ENCODE results near the gene NRG4.
"Not testable (repeated sequence)": the region's sequence is repeated elsewhere in the genome, so short reads cannot be mapped to it uniquely, and the experiment has no call there.

Gene NRG4

DNA sequence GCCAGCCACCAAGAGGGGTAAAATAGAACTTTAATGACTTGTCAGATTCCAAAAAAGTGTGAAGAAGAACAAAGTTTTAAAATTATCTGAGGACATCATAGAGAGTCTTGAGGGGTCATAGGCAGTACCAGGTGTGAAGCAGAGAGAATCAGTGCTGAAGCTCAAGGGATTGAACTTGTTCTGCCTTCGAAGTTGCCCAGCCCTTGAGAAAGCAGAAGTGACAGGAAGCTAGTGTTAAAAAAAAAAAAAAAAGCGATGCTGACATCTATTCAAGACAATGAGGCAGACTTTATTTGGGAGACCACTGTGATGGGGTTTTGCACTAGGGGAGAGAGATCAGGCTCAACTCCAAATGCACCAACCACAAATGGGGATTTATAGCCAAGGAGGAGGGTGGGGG, 86.8 kb downstream of the NRG4 start:
- no peak for DNase-seq

DNA sequence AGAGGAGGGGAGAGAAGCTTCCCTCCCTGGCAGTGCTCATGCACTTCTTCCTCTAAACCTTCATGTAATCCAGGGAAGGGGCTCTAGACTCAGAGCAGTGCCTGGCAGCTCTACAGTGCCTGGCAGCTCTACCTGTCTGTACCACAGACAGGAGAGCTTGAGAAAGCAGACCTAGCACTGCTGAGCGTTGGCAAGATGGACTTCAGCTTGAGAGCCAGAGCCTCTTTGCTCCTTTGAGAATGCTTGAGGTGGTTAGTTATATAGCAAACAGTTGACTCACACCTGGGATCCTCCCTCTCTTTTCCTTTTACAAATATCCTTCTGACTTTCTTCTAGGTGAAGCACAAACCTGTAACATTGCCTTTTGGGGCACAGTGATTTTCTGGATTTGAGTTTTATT, 87.6 kb downstream of the NRG4 start:
- DNase-seq, result no peak

DNA sequence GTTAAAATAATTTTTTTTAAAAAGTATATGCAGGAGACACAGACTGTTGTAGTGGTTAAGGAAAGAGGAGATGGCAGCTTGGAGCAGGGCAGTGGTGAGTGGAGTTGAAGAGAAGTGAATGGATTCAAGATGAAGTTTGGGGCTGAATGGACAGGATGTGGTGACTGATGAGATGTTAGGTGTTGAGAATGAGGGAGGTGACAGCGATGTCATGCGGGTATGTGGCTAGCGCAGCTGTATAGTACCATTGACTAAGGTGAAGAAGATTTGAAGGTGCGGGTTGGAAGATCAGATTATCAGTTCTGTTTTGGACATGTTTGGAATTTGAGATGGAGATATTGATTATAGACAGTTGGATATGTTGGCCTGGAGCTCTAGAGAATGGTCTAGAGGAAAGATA, 88.5 kb downstream of the NRG4 start:
- no peak for DNase-seq

DNA sequence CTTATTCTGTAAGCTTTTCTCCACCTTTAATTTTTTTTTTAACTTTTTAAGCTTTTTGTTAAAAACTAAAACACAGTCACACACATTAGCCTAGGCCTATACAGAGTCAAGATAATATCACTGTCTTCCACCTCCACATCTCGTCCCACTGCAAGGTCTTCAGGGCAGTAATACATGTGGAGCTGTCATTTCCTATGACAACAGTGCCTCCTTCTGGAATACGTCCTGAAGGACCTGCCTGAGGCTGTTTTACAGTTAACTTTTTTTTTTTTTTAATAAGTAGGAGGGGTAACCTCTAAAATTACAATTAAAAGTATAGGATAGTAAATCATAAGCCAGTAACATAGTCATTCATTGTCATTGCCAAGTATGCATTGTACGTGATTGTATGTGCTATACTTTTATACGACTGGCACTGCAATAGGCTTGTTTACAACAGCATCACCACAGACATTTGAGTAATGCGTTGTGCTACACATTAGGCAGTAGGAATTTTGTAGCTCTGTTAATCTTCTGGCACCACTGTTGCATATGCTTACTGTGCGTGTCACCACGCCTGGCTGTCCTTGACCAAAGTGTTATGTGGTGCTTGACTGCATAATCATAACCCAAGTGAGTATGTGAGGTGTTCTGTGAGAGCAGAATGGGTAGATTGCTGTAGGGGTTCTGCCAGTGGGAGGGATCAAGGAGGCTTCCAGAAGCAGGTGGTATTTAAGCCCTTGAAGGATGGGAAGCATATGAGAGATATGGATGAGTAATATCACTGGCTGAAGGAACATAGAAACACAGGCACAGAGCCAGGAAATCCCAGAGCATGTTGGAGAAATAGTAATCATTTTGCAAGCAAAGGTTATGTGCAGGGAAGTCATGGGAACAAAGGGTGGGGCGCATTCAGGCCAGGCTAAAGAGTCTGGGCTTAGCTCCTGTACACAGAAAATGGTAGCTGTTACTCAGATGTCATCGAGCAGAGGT, 90.2 kb downstream of the NRG4 start:
- DNase-seq, result no peak

DNA sequence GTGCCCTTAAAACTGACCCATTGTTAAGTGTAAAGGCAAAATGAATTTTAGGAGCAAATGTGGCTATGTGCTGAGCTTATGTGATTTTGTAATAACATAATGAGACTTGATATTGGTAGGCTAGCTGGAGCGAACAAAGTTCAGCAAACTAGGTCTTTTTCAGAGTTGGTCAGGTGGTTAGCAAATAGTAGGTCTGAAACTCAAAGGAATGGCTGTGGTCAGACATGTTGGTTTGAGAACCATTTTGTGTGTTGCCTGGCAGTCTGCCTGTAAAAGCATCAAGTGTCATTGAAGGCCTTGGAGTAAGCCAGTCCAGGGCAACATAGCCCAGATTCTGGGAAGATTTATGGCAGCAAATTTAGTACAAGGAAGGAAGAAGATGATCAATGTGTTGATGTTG, 92.1 kb downstream of the NRG4 start:
- no peak for DNase-seq

DNA sequence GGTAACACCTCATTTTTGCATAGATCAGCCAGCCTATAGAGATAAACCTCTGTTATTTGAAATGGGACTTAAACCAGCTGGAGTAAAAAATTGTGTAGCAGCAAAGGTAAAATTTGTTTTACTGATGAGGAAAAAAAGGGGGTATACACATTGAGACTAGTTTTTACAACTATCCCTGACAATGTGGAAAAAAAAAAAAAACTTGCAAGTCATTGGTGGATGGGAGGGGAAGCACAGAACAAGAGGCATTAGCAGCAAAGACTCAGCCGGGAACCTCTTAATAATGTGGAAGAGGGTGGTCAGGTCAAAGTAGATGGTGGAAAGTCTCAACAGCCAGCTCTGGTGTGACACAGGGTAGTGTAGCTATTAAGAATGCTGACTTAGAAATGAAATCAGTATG, 94.1 kb downstream of the NRG4 start:
- no peak for DNase-seq

DNA sequence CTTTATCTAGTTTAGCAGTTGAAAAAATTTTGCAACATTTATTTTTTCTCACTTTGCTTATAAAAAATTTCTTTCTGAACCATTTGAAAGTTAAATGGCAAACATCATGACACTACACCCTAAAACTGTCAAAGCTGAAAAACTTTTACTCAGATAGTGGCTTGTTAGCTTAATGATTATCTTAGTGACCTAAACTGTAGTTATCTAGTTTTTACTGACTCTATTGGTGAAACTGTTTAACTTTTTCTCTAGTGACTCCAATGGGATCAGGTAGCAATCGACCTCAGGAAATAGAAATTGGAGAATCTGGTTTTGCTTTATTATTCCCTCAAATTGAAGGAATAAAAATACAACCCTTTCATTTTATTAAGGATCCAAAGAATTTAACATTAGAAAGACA, 95.2 kb downstream of the NRG4 start:
- DNase-seq, result no peak

DNA sequence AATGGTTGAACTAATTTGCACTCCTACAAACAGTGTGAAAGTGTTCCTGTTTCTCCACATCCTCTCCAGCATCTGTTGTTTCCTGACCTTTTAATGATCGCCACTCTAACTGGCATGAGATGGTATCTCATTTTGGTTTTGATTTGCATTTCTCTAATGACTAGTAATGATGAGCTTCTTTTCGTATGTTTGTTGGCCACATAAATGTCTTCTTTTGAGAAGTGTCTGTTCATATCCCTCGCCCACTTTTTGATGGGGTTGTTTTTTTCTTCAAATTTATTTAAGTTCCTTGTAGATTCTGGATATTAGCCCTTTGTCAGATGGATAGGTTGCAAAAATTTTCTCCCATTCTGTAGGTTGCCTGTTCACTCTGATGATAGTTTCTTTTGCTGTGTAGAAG, 101.9 kb downstream of the NRG4 start:
- not testable (repeated sequence) for DNase-seq

DNA sequence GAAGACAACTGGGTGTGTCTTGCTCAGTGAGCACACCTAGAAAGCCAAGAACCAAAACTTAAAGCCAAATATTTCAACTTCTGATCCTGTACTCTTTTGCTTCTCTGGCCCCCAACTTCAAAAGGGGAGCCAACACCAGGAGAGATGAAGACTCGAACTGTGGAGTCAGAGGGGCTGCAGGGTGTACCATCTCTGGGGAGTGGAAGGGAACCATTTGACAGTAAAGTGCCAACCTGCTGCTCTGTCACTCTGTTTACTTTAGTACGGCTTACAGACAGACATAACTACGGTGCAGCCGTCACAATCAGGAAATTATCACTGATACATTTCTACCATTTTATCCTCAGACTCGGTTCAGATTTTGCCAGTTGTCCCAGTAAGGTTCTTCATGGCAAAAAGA, 107.0 kb downstream of the NRG4 start:
- DNase-seq, result no peak

DNA sequence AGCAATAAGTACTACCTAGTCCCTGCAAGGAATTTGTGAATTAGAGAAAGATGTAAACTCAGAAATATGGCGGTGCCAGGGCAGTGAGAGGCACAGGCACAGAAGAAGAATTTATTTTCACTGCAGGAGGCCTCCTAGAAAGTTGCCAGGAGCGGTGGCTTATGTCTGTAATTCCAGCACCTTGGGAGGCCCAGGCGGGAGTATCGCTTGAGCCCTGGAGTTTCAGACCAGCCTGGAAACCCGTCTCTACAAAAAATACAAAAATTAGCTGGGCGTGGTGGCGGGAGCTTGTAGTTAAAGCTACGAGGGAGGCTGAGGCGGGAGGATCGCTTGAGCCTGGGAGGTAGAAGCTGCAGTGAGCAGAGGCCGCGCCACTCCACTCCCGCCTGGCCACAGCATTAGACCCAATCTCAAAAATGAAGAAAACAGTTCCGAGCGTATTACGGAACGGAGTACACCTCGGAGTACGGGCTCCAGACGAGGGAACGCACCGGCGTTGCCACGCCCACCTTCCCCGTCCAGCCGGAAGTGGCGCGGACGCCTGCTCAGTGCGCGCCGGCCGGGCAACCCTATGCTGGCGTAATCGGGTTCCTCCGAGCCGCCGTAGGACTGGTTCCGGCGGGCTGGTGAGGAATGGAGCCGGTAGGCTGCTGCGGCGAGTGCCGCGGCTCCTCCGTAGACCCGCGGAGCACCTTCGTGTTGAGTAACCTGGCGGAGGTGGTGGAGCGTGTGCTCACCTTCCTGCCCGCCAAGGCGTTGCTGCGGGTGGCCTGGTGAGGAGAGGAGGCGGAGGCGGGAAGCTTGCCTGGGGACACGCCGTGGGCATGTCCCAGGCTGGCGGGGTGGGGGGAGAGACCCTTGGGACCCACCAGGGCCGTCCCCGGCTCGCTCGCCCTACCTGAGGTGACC, 108.6 kb downstream of the NRG4 start, which contains the start of gene FBXO22:
TSS of gene FBXO22 (plus strand) at position 548 of the 909 bp plus-strand sequence. CDS start at position 634, 86 bp downstream.
- DNase-seq, result peak; percentile 92

DNA sequence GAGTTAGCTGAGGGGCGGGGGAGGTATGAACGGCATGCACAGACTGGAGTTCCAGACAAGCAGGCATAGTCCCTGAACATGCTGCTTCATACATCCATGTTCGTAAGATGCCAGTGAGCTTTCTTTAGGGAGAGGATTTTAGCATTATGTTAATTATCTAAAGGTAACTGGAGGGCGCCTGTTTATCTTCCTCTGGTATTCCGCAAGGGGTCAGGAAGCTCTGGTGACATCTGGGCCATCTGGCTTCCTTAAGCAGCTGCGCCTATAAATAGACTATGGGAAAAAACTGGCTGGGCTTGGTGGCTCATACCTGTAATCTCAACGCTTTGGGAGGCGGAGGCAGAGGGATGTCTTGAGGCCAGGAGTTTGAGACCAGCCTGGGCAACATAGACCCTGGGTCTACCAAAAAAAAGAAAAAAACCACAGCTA, 110.1 kb downstream of the NRG4 start:
- DNase-seq, result no peak

DNA sequence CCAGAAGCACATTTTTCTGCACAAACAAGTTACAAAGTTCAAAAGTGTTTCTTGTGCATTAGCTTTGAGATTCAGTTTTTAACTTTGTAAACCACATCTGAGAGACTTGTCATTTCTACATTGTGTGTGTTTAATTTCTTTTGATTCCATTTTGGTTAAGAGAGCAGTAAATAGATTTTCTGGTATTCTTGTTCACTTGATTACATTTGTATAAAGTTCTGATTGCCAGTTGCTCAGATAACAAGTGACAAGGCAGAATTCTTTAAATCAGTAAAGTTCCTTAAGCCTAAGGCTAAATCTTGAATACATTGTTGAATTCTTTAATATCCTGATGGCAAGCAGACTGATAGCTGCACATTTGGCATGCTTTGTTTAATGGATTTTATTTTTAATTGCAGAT, 111.6 kb downstream of the NRG4 start:
- DNase-seq, result no peak

DNA sequence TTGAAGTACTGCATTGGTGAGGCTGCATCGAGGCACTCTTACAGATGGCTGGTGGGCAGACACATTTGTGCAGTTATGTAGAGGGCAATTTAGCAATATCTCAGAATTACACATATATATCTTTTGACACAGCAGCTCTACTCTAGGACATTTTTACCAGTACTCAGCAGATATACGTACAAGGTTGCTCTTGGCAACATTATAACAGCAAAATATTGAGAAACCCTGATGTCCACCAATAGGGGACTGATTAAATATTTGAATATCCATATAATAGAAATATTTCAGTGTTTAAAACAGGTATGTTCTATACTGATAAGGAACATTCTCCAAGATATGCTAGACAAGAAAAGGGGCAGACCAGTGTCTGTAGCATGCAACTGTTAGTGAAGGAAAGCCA, 116.5 kb downstream of the NRG4 start:
- DNase-seq, result no peak

DNA sequence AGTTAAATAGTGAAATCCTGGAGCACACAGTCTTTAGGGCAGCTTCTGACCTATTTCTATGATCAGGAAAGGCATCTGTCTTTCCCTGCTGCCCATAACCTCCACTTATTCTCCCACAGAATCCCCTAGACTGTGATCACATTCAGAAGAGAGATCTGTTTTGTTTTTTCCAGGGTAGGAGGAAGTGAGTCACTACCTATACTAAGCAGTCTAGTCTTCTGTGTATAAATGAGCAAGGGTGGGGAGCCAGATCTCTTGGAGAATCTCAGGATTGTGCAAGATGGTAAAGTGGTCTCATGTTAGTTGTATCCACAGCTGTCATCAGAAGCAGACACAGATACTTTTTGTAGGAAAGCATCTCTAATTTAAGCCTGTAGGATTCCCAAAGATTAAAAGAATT, 120.3 kb downstream of the NRG4 start:
- no peak for DNase-seq
